Esophagus squamous epithelium (tissue), 4 donors: ENCODE results near the gene LINGO4.

Experiments used
- CTCF ChIP-seq, 6 experiments: fragments of 450-650 bp in 4 of 6; fragments of 200-600 bp in 2 of 6; sonication (generic) in 2 of 6; IDR thresholded peaks; one replicate each; pipeline ENCODE4 v1.5.1; 2016 to 2019; ENCODE audit warnings: antibody characterized with exemption in 6 of 6, mild to moderate bottlenecking in 4 of 6, moderate library complexity in 4 of 6
- POLR2A ChIP-seq, 4 donors: fragments of 450-650 bp; IDR thresholded peaks; one replicate each; pipeline ENCODE4 v1.6.1; 2017; ENCODE audit warnings: antibody characterized with exemption in 4 of 4, mild to moderate bottlenecking in 4 of 4, moderate library complexity in 3 of 4

DNA sequence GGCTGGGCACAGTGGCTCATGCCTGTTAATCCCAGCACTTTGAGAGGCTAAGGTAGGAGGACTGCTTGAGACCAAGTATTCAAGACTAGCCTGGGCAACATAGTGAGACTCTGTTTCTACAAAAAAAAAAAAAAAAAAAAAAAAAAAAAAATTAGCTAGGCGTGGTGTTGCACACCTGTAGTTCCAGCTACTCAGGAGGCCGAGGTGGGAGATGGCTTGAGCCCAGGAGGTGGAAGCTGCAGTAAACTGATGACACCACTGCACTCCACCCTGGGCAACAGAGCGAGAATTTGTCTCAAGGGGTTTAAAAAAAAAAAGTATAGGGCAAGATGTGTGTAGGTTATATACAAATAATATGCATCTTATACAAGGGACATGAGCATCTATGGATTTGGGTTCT, 17.5 kb downstream of the LINGO4 start:
- no peak for TF ChIP-seq CTCF (IDR thresholded peaks at IDR 0.05)
- TF ChIP-seq POLR2A (IDR thresholded peaks at IDR 0.05): no peak
